NCI-H748 treated with DMSO at 0.1 percent for 48 hours (cell line): Measurements from ENCODE around the gene MUC4.
"Not testable (repeated sequence)": the region's sequence is repeated elsewhere in the genome, so short reads cannot be mapped to it uniquely, and the experiment has no call there.

Experiments used
- DNase-seq: peaks from one replicate; lab custom pipeline; 2025; lab: John Stamatoyannopoulos, UW

The MUC4 gene

DNA sequence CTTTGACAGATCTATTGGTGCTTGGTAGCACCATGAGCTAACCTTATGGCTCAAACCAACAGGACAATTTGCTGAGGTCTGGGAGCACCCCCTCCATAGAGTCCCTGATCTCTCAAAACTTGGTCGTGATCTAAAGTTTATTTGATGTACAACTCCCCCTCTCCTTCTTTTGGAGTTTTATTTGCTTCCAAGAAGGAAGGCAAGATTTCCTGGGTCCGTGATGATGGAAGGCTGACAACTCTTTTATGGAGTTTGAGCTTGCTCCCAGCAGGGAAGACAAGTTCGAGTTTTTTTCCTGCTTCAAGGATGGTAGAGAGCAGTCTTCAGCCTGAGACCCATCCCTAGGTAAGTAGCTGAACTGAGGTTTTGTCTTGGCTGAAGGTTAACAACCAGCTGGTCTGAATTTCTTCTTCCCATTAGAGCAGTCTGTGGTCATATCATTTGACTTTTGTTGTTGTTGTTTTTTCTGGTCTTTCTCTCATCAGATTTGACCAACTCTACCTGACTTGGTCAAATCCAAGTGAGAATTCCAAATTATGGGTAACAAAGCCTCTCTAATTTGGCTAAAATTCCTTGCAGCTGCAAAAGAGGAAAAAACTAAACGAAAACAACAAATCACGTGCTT lies 93.8 kb downstream of the MUC4 start:
- no peak for DNase-seq

DNA sequence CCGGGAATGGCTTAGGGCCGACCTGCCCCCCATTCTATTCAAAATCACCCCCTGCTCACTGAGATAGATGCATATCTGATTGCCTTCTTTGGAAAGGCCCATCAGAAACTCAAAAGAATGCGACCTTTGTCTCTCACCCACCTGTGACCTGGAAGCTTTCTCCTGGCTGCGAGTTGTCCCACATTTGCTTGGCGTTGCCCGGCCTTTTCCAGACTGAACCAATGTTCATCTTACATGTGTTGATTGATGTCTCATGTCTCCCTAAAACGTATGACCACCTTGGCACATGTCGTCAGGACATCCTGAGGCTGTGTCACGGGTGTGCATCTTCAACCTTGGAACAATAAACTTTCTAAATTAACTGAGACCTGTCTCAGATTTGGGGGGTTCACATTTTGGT lies 94.3 kb downstream of the MUC4 start:
- no peak for DNase-seq

GRCh38 chr3:195715583-195716266 lies 96.0 kb downstream of the MUC4 start:
- no peak for DNase-seq

- no peak for DNase-seq
Measured at GRCh38 chr3:195715134-195715533, 96.6 kb downstream of the MUC4 start.

DNA sequence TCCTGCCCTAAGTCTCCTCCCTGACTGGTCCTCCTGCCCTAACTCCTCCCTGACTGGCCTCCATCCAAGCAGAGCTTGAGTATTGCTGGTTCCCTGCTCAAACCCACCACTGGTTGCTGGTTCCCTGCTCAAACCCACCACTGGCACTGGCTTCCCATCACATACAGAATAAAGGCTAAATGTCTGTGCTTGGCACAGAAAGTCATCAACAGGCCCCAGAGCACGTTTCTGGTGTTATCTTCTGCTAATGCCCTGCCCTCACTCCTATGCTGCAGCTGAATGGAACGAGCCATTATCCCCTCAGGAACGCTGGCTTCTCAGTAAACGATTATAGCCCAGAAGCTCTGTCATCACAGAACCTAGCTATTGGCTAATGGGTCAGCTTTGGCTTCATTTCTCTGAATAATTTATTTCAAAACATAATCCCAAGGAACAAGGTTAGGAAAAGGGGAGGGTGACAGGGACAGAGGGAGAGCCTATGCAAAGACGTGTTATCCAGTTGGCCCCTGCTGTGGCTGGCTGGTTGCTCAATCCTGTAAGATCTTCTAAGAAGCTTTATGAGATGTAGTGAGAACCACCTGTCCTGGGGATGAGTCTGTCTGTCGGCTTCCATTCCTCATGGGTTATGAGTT lies 97.2 kb downstream of the MUC4 start:
- no peak for DNase-seq

DNA sequence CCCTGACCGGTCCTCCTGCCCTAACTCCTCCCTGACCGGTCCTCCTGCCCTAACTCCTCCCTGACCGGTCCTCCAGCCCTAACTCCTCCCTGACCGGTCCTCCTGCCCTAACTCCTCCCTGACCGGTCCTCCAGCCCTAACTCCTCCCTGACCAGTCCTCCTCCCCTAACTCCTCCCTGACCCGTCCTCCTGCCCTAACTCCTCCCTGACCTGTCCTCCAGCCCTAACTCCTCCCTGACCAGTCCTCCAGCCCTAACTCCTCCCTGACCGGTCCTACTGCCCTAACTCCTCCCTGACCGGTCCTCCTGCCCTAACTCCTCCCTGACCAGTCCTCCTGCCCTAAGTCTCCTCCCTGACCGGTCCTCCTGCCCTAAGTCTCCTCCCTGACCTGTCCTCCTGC lies 98.6 kb downstream of the MUC4 start:
- DNase-seq: not testable (repeated sequence)

GRCh38 chr3:195712535-195712910 lies 99.2 kb downstream of the MUC4 start:
- not testable (repeated sequence) for DNase-seq

DNA sequence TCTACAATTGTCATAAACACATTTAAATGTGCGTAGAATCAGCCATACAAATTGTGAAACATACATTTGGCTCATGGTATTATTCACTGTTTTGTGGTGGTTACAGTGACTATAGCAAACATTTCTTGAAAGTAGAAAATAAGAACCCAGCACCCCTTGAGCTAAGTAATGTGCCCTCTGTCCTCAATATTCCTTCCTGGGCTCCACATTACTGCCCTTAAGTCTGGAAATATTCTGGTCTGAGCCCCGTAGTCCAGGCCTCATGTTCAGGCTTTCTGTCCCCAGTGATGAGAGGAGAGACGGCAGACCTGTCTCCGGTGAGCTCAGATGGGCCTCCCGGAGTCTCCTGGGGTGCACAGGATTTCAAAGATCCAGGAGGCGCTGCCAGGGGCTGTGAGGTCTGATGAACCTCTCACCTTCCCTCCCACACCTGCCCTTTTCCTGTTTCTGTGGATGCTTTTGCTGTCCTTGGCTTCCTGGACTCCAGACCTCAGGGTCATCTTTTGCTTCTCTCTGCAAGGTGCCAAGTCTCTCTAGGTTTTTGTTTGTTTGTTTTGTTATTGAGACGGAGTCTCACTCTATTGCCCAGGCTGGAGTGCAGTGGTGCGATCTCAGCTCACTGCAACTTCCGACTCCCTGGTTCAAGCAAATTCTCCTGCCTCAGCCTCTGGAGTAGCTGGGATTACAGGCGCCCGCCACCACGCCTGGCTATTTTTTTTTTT lies 99.8 kb downstream of the MUC4 start:
- DNase-seq: no peak

GRCh38 chr3:195711091-195711812 lies 100.5 kb downstream of the MUC4 start:
- not testable (repeated sequence) for DNase-seq

- DNase-seq: not testable (repeated sequence)
Measured at GRCh38 chr3:195710126-195710905, 101.4 kb downstream of the MUC4 start.

GRCh38 chr3:195709676-195710085 lies 102.0 kb downstream of the MUC4 start:
- no peak for DNase-seq

DNA sequence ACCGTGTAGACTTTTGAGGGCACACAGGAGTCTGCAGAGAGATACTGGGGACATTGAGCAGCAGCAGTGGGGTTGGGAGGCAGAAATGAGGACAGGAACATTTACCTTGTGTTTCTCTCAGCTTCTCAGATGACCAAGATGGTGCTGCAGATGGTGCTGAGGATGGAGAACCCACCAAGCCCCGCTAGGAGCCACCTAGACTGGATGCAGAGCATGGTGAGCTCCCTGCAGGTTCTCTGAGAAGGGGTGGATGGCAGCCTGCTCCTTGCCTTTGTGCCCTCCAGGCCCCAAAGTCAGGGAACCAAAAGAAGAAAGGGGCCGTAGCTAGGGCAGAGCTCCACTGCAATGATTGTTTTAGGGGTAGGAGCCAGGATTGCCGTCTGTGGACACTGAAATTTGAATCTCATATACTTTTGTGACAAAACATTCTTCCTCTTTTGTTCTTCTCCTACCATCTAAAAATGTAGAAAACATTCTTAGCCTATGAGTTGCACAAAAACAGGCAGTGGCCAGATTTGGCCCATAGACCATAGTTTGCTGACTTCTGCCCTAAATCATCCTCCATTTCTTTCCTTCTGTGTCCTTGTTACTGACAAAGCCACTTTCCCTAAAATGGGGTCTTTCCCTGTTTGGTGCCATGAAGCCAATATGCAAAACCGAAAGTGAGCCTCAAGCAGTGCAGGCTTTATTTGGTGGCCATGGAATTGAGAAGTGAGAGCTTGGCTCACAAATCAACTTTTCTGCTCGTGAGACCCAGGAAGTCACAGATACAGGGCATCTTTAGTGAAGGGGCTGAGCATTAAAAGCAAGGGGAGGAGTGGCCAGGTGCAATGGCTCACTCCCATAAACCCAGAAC lies 102.9 kb downstream of the MUC4 start:
- no peak for DNase-seq

- DNase-seq: no peak
Measured at GRCh38 chr3:195708061-195708460, 103.7 kb downstream of the MUC4 start.

DNA sequence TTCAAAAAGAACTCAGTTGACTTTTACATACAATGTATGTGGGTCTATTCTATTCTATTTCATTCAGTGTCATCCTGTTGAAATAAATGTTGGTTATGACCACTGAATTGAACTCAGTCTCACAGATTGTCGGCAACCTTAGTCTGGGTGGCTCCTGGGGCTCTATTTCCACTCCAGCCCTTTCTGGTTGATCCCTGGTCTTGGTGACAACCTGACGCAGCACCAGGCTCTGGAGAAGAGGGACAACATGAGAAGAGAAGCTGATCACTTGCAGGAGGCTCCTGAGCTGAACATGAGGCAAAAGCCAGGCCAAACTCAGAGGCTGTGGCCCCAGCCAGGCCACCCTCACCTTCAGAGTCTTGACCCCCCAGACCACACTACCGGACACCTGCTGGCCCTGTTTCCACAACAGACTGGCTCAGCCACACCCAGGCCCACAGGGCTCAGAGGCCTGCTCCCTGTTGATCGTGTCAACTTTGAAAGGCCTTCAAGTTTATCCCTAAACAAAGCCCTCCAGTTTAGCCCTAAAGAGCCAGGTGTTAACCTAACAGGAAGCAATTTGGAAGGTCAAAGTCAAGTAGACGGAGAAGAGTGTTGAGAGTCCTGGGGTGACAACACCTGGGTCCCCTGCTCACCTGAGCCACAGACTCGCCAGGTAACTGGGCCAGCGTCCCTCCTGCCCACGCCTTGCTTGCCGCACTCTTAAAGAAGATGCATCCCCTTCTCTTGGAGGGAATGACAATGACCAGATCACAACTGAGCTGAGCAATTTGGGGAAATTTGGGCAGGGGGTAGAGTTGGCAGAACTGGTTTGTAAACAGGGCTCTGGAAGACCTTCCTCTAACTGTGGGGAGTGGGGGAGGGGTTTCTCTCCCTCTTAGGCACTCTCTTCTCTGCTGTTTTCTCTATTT lies 106.4 kb downstream of the MUC4 start:
- DNase-seq: no peak

DNA sequence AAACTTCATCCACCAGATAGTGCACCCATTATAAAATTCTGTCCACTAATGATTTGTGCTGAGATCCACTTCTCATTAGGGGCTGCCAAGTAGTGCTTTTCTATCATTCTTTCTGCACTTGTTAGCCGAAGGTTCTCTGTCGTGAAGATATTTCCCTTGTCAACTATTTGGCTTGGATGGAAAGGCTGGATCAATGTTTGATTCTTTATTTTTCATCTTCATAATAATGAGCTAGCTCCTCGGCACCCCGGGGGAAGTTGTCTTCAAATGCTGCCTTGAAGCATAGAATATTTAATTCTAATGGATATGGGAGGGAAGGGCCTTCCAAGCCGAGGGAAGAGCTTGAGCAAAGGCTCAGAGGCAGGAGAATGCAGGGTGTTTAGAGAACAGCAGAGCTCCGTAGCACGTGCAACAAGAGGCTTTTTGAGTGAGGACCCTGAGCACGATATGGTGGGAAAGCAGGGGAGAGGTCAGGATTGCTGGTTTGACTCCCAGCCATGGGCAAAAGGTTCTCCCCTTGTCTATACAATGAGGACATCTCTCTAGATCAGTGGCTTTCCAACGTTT lies 107.2 kb downstream of the MUC4 start:
- DNase-seq: no peak

DNA sequence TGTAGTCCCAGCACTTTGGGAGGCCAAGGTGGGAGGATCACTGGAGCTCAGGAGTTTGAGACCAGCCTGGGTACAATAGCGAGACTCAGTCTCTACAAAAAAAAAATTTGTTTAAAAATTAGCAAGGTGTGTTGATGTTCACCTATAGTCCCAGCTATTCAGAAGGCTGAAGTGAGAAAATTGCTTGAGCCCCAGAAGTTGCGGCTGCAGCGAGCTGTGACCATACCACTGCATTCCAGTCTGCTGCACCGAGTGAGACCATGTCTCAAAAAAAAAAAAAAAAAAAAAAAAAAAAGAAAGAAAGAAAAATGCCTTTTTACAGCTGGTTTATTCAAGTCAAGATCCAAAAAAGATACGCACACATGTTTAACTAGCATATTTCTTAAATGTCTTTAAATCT lies 108.0 kb downstream of the MUC4 start:
- DNase-seq: no peak

DNA sequence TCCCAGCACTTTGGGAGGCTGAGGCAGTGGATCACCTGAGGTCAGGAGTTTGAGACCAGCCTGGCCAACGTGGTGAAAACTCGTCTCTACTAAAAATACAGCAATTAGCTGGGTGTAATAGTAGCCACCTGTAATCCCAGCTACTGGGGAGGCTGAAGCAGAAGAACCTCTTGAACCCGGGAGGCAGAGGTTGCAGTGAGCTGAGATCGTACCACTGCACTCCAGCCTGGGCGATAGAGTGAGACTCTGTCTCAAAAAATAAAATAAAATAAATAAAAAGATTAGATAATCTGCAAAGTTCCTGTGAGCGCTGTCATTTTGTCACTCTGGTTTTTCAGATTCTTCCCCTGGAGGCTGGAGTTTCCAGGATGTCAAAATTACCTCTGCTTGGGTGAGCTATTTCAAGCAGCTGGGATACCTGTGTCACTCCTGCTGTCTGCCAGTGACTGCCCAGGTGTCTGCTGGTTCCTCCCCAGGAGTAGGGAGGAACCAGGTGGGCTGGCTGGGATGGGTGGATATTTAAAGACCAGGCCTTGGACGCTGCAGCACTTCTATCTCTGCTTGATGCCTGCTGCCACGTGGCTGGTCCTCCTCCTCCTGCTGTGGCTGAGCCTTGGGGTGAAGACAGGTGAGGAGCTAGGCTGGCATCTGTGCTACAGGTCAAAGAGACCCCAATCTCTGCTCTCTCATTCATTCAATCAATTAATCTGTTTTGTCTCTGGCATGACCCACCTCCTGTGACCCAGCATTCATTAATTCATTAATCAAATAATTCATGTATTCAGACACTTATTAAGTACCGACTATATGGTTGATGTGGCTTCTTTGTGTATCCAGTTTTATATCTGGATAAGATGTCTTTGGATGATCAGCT lies 110.5 kb downstream of the MUC4 start:
- no peak for DNase-seq

DNA sequence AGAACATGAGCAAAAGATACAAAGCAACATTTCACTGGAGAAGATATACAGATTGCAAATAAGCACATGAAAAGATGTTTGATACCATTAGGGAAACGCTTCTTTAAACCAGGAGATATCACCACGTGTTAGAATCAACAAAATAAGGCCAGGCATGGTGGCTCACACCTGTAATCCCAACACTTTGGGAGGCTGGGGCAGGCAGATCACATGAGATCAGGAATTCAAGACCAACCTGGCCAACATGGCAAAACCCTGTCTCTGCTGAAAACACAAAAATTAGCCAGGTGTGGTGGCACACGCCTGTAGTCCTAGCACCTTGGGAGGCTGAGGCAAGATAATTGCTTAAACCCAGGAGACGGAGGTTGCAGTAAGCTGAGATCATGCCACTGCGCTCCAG lies 111.4 kb downstream of the MUC4 start:
- no peak for DNase-seq
